Pons (tissue), 1 donor: ENCODE data around the gene ASB3.
"Not testable (repeated sequence)": the region's sequence is repeated elsewhere in the genome, so short reads cannot be mapped to it uniquely, and the experiment has no call there.

Experiments used
- DNase-seq: peaks from one replicate; pipeline ENCODE4 v3.0.0-alpha.2; 2016; ENCODE audit warnings: low spot score

ASB3 gene

DNA sequence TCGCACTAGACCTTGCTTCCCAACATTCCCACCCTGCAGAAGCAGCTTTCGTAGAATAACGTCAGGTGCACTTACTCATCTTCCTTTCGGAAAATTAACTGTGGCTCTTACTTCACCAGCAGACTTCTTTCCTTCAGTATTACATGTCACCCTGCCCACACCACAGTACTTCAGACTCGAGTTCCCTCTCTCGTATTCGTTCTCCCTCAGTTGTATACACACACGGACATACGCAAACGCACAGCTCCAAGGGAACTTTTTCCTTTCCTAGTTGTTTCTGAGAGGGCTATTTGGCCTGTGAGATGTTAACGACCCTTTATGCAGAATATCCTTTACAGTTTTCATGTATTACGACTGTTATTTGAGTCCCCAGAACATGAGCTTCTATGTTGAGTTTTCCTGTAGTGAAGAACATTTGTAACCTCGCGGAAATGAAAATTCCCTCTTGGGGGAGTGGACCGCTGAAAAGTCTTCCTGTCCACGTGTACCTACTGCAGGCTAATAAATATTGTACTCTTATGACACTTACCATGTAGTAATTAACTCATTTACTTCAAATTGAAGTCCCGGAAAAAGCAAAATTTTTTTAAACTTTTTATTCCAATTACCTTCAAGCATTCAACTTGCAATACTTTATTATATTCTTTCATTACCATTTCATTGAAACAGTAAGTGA, 999 bp upstream of the ASB3 start:
- DNase-seq = peak; percentile 16

GRCh38 chr2:53786352-53786704, 425 bp downstream of the ASB3 start:
- DNase-seq = no peak

- DNase-seq = no peak
Observed at GRCh38 chr2:53785366-53785765, 1.4 kb downstream of the ASB3 start.

DNA sequence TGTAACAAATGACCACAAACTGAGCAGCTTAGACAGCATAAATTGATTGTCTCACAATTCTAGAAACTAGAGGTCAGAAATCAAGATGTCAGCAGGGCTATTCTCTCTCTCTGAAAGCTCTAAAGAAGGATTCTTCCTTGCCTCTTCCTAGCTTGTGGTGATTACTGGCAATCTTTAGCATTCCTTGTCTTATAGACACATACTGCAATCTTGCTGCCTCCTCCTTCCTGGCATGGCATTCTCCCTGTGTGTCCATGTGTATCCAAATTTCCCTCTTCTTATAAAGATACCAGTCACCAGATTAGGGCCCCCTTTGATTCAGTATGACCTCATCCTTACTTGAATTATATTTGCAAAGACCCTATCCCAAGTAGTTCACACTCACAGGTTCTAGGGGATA, 2.3 kb downstream of the ASB3 start:
- no peak for DNase-seq

DNA sequence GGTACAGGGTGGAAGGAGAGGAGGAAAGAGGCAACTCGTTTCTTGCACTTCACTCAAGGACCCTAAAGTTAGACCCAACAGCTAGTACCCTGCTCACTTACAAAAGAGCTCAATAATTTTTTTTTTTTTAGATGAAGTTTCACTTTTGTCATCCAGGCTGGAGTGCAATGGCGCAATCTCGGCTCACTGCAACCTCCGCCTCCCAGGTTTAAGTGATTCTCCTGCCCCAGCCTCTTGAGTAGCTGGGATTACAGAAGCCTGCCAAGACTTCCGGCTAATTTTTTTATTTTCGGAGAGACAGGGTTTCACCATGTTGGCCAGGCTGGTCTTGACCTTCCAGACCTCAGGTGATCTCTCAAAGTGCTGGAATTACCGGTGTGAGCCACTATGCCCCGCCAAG, 4.1 kb downstream of the ASB3 start:
- DNase-seq = no peak

- DNase-seq = no peak
Observed at GRCh38 chr2:53780056-53780455, 6.7 kb downstream of the ASB3 start.

GRCh38 chr2:53778536-53779162, 8.1 kb downstream of the ASB3 start:
- DNase-seq = no peak

GRCh38 chr2:53777134-53777533, 9.6 kb downstream of the ASB3 start:
- DNase-seq = no peak

- no peak for DNase-seq
Observed at GRCh38 chr2:53770264-53770663, 16.5 kb downstream of the ASB3 start.

DNA sequence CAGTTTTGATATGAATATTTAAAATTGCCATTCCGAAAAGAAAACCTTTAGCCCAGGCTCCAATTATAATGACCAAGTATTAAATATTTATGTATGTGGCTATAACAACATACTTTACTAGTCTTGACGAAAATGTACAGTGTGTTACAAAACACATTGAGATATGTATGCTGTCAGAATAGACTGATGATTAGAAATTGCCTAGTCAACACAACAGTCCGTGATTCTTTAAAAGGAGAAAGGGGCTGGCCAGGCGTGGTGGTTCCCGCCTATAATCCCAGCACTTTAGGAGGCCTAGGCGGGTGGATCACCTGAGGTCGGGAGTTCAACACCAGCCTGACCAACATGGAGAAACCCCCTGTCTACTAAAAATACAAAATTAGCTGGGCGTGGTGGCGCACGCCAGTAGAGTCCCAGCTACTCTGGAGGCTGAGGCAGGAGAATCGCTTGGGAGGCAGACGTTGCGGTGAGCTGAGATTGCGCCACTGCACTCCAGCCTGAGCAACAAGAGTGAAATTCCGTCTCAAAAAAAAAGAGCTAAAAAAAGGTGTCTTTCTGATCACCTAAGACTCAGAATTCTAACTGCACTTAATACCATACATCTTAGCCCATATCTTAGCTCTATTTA, 17.3 kb downstream of the ASB3 start:
- DNase-seq = no peak

DNA sequence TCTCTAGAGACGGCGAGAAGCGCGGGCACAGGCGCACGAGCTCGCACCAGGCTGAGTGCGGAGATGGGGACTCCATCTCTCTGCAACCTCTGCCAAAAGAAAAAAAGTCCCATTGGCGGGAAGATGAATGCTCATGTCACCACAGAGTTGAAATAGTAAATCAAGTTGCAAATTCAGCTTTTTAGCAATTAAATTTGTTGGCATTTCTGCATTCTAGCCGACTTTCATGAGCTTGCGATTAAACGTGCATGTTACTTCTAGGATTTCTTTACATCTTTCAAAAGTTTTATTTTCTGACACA, 18.6 kb downstream of the ASB3 start:
- DNase-seq = peak; percentile 17

DNA sequence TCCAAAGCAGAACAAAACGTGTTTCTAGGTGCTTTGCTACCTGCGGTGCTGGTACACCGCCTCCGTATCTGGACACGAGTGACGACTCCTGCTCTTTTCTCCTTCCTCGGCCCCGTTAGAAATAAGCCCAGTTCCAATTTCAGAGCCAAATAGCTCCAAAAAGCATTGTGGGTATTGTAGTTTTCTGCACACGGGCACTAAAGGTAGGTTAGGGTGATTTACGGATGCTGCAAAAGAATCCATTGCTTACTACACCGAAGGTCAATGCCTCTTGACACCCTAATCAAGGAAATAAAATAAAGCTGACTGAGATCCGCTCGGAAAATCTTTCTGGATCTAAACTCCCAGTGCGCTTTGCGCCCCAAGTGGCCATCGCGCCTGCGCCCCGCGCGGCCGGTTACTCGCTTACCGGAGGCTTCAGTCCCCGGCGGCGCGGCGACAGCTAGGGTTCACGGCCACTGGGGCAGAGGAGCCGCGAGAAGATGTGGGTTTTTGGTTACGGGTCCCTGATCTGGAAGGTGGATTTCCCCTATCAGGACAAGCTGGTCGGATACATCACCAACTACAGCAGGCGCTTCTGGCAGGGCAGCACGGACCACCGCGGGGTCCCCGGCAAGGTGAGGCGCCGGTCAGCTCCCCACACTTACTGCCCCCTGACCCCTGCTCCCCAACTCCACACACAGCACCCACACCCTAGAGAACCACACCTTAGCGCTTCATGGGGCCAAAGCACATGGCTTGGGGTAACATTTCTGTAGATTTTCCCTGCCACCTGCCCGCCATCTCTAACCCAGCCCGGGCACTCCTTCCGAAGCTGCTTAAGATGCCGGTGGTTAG, 19.1 kb downstream of the ASB3 start, which contains the start of gene CHAC2:
Gene CHAC2, plus strand, starts transcription at position 400 of the 837 bp plus-strand sequence. Its CDS starts 83 bp downstream, at position 483.
- DNase-seq = peak; percentile 85

- DNase-seq = no peak
Observed at GRCh38 chr2:53765767-53766166, 21.0 kb downstream of the ASB3 start.

GRCh38 chr2:53757206-53757605, 29.5 kb downstream of the ASB3 start:
- DNase-seq = not testable (repeated sequence)

DNA sequence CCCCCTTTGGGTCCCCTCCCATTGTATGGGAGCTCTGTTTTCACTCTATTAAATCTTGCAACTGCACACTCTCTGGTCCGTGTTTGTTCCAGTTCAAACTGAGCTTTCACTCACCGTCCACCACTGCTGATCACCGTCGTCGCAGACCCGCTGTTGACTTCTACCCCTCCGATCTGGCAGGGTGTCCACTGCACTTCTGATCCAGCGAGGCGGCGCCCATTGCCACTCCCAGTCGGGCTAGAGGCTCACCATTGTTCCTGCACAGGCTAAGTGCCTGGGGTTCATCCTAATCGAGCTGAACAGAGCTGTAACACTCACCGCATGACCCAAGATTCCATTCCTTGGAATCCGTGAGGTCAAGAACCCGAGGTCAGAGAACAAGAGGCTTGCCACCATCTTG, 30.1 kb downstream of the ASB3 start:
- no peak for DNase-seq

- no peak for DNase-seq
Observed at GRCh38 chr2:53755121-53755520, 31.6 kb downstream of the ASB3 start.

DNA sequence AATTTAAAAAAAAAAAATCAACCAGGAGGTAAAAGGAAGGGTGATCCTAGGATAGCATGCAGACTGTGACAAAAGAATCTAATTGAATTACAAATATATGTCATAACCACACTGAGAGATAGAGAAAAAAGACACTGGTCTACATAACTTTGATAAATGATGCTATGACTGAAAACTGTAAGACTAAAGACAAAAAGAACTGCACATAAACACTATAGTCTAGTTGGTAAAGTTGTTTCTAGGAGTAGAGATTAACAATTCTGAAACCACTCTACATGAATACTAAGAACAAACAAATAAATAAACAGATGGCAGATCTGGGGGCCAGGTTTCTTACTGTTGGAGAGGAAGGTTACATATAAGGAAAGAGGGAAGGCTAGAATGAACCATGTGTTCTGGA, 33.7 kb downstream of the ASB3 start:
- no peak for DNase-seq

DNA sequence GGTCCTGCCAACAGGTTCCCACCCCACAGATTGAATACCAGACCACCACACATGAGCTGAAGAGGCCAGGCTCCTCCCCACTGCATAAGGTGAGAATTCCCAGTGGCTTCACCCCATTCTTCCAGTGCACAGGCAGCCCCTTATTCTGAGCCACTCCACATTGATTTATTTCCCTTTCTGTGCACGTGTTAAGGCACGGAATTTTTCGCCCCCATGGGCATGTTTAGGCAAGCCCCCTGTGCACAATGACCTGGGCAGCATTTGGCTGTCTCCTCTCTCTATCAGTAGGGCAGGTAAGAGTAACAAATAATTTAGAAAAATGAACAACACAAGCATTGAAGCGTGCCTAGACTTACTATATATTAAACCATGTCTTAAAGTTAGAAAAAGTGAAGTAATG, 34.4 kb downstream of the ASB3 start:
- no peak for DNase-seq

- DNase-seq = no peak
Observed at GRCh38 chr2:53751728-53752127, 35.0 kb downstream of the ASB3 start.

DNA sequence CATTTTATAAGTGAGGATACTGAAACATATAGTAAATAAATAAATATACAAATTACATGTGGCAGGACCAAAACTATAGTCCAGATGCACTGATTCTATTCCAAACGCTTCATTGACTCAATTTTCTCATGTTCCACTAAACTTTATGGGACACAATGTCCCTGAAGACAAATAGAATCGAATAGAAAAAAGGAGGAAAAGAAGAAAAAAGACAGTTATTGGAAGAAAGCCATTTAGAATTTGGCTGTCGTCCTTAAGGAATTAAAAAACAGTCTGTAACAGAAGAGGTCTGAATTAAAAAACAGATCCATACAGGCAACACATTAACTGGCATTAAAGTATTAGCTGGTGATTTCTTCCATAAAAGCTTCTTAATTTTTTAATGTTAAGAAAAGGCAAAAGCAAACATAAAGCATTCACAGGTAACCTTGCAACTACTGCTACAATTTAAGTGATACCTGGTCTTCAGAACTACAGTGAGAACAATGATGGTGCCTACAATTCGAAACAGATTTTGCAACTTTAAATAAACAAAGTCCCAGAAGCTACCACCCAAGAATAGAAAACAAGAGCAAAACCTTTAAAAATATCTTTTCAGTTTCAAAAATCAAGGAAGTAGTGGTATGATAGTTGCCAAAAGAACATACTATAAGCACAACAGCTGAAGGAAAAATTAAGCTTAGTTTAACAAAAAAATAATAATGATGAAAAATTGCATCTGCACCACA, 36.5 kb downstream of the ASB3 start:
- DNase-seq = peak; percentile 45

DNA sequence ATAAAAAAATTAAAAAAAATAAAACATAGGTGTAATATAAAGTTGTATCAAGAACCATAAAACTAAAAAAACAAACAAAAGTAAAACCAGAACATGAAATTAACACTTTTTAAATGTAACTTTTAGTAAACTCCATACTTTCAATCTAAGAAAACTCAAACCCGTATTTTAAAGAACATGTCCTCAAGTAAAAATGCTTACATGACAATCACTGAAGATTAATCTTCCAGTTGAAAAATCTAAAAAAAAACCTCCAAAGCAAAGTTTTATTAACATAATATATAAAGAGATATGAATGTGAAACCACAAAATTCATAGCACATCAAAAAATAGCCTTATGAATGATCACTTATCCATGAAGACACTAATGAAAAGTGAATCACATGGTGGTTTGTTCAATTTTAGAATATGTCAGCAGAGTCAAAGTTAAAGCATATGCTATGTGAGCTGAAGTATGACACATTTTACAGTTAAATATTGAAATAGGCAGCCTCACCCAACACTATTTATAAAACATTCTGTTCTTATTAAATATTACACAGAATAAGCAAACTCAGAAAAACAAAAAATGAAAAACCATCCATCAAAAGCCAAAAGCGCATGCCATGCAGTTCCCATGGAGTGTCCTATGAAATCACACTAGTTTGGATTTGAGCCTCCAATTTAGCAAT, 42.2 kb downstream of the ASB3 start:
- no peak for DNase-seq

- peak; percentile 68 for DNase-seq
Observed at GRCh38 chr2:53740170-53740569, 46.6 kb downstream of the ASB3 start.
